ENCODE results near the gene CBL.

CBL gene

DNA sequence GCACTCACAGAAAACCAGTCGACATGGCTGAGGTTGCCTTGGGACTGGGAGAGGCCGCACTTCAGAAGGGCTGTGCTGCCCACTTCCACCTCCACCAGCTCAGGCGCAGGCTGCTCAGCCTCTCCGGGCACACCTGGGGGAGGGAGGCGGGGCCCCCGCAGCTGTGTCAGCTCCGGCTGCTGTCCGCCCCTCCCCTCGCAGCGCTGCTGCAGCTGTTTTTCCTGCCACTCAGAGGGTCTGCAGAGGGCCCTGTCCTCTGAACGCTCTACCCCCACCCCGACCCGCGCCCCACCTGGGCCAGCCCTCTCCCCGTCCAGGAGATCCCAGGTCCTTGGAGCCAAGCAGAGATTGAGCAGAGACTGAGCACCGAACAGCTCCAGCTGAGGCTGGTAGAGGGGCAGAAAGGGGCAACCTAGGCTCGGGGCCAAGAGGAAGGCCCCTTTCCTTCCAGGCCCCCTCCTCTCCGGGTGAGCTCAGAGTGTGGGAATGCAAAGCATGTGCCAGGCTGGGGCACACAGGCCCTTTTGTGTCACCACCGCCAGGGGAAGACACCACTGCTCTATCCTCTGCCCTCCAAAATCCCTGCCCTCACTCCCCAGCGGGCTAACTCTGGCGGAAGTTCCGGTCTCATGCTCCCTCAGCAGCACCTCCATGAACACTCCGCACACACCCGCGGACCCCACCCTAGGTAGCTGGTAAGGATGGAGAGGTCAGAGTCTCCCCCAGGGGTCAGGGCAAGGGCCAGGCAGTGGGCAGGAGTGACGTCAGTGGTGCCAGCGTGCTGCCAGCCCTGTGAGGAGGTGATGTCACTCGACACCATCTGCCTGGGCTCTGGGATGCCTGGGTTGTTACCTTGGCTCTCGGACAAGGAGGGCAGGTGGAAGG lies 109.2 kb downstream of the CBL start:
- peak; percentile 99 for DNase-seq

DNA sequence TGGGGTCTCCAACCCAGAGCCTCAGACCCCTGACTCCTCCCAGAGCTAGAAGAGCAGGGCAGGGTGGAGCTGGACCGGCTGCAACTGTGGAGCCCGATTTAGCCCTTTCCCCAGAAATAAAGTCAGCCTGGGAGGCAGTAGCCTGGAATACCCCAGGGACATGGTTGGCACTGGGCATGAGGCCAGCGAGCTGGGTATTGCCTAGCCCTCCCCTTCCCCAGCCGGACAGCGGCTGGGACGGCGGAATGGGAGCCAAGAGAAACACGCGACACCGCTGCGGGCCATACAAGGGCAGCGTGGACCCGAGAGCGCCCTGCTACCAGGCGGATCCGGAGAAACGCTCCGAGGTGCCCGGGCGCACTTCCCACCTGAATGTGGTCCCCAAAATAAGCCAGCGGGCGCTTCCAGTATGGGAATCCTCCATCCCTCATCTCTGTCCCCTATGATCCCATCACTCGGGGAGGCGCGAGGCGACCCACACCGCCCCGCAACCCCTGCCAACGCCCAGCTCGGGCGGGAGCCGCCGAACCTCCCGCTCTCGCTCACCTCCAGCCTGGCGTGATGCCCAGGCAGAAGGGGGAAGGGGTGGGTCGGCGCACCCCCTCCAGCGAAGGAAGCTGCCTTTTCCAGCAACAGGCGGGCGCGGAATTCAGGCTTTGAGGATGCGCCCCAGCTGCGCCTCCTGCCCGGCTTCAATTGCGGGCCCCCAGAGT lies 110.0 kb downstream of the CBL start:
- no peak for DNase-seq

DNA sequence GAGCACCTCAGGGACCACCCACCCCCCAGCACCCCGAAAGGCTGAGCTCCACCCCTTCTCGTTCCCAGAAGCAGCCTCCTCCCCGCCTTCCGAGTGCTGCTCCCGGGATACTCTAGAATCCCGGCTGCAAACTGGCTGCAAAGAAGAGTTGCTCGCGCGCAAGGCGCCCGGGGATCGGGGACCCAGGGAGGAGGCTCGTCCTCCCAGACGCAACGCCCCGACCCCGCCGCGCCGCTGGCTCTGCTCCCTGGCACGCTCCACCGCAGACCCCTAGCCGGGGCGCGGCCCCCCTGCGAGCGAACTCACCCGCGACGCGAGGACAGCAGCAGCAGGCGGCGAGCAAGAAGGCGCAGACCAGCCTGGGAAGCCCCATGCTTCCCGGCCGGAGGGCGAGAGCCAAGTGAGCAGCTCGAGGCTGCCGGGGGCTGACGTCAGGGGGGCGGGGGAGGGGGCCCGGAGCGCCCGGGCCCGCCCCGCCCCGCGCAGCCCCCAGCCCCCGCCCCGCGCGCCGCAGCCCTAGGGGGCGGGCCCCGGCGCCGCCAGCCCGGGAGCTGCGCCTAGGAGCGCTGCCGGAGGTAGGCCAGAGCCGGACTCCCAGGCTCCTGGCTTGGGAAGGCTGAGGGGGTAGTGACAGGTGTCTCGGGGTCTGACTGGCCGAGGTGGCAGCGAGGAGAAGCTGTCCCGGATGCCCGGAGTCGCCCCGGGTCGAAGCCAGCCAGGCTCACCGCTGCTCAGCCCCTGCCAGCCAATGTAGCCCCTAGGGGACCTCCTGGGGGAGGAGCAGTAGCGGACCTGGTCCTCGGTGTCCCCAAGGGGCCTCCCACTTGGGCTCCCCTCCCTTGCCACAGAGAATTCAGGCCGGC lies 110.8 kb downstream of the CBL start, which contains the start of gene MCAM:
Gene MCAM, minus strand, starts transcription at position 402 of the 863 bp plus-strand sequence. Its CDS starts 29 bp downstream, at position 373.
- no peak for DNase-seq

DNA sequence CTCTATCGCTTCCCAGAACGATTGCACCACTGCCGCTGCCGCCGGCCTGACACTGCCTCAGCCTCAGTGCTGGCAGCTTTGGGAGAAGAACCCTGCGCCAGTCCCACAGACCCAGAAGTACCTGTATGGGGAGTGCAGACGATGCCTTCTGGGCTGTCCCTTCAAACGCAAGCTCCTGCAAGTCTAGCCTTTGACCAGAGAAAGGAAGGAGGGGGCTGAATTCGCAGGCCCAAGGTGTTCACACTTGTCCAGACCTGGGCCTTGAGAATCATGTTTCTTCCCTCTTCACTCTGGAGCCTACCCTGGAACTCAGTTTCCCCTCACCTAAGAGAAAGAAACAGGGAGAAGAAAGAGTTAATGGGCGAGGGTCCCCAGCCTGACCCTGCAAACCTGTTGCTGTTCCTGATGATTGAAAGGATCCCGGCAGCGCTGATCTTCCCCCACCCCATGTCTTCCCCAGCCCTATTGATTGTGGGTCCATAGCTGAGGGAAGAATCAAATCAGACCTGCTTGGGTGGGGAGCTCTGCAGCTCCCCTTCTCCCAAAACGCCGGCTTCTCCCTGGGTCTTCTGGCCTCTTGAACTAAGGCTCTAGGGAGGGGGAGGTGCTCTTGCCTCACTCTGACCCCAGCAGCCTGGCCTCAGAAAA lies 111.6 kb downstream of the CBL start:
- no peak for DNase-seq

DNA sequence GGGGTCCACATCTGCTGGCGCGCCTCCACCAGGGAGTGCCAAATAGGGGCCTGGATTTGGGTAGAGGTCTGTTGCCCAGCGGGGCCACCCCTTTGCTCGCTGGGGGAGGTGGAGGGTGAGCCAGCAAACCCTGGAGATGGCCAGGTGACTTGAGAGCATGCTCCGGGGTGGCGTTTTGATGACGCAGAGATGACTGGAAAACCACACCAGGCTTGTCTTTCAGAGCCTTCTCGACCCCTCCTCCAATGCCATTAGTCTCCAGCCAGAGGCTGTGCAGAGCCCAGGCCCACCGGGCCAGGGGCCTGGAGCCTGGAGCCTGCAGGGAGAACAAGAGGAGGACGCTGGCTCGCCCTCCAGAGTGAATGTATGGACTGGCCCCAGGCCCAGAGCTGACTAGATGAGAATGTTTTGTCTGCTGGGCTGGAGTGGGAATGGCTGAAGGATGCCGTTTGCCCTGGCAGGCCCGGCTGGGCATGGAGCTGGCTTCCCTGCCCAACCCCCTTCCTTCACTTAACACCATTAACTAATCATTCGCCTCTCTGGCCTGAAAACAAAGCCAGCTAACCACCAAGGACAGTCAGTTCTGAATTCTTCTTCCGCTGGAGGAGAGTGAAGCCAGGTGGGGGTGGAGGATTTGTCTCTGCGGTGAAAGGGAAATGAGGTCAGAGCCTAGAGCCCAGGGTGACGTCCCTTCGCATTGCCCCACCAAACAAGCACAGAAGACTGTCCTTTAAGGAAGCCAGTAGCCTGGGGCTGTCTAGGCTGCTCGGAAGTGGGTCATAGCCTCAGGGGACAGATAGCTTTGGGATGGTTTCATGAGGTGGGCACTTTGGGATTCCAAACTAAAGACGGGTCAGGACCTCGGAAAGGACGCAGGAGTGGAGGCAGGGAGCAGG lies 112.3 kb downstream of the CBL start:
- DNase-seq = no peak

DNA sequence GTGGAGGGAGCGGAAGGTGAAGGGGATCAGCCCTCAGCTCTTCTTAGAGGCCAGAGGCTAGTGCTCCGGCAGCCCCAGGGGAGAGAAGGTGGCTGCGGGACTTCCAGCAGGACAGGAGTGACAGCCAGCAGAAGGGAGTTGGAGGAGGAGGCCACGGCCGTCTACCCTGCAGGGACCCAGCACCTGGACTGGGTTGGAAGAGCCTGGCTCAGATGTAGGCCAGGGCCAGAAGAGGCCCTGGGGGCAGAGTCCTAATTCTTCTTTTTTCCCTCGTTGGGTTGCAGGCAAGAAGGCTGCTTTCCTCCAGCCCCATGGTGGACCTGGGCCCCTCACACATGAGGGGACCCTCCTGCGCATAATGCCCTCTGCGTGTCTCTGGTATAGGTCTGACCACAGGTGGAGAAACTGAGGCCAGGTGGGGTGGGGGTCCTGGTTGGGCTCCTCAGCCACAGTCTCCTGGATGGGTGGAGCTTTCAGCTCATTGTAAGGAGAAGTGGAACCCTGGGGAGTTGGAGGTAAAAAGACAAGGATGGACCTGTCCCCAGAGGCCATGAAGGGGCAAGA lies 113.1 kb downstream of the CBL start:
- DNase-seq = no peak

DNA sequence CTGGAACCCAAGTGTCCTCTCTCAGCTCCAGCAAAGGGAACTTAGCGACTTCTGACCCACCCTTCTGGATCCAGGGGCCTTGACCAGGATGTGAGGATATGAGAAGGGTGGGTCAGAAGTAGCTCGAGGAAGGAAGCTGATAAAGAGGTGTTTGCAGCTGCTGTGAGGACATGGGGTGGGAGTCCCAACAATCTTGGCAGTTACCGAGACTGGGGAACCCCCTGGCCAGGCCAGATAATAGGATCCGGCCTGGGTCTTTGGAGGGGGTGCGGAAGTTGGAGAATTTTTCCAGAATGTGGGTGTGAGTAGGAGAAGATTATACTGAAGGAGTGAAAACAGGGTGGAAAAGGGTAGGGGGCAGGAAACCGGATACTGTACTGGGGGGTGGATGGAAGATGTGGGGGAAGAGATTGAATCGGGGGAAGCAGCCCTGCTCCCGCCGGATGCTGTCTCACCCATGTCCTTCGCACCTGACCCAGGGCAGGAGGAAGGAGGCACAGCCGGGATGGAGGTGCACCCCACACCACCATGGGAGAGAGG lies 113.6 kb downstream of the CBL start:
- no peak for DNase-seq

DNA sequence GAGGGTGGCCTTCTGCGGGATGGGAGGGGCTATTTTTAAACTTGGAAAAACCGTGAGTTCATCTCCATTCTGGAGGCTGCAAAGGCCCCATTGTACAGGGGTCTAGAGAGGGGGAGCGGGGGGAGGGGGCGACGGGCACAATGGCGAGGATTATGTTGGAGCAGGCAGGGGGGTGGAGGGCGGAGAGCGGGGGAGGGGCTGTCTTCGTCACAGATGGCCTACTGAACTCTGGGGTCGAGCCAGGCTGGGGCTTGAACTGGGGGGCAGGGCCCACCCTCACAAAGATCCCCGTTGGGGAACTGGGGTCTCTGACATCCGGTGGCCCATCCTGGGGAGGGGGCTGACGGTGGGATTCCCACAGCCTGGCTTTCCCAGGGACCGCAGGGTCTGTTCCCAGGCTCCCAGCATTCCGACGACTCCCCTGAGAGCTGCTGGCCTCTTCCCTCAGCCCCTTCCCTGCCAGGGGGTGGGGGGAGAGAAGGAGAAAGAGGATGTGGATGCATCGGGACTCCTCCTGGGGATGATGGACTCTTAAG lies 114.2 kb downstream of the CBL start:
- no peak for DNase-seq

DNA sequence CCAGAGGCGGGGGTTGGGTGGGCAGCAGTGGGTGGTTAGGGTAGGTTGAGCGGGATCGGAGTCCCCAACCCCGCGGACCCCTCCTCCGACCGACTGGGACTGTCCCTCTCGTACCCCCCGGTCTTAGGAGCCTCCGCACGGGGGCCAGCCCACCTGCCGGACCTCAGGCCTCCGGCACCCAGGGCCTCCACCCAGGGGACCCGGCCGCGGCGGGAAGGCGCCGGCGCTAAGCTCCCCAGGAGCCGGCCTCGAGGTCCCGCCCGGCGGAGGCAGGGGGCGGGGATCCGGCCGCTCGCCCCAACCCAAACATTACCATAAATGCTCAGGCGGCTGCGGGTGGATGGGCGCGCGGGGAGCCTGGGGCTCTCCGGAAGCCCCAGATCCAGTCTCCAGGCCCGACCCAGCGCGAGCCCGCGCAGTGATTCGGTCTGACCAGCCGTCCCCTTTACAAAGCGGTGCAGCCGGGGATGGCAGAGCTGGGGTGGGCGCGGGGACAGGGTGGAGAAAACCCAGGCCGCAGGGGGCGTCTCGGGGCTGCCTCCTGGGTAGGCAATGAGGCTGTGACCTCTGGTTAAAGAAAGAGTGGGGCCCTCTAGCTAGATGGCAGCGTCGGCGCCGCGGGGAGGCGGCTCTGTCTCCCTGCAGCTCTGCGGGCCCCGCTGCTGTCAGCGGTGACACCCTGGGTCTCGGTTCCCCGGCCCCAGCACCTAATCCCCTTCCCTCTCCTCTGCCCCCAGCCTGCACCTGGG lies 114.8 kb downstream of the CBL start:
- DNase-seq = no peak

DNA sequence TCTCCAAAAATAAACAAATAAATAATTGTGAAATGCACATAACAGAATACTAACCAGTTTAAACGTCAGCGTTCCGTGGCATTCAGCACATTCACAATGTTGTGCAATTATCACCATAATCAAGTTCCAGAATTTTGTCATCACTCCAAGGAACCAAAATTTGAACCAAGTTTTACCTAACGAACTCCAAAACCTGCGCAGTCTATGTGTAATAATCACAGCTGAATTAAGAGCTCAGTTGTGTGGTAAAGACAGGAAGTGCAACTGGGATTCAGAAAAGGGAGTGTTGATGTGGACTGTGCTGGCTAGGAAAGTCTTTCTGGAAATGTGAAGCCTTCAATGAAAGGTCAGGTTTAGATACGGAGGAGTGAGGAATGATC lies 116.2 kb downstream of the CBL start:
- DNase-seq = no peak

DNA sequence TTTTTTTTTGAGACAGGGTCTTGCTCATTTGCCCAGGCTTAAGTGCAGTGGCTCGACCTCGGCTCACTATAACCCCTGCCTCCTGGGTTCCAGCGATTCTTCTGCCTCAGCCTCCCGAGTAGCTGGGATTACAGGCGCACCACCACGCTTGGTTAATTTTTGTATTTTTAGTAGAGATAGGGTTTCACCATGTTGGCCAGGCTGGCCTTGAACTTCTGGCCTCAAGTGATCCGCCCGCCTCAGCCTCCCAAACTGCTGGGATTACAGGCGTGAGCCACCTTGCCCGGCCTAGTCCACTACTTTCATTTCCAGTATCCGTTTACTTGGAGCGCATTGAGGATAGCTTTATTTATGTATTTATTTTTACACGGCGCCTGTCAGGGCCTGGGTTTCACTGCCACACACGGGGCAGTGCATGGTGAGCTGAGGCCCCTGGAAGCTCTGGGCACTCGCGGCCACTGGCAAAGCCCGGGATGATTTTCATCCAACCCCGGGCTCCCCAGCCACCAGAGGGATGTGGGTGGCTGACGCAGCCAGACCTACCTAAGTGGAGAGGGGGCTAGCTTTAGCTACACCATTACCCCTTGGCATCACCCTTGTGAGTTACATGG lies 116.9 kb downstream of the CBL start:
- DNase-seq = no peak

DNA sequence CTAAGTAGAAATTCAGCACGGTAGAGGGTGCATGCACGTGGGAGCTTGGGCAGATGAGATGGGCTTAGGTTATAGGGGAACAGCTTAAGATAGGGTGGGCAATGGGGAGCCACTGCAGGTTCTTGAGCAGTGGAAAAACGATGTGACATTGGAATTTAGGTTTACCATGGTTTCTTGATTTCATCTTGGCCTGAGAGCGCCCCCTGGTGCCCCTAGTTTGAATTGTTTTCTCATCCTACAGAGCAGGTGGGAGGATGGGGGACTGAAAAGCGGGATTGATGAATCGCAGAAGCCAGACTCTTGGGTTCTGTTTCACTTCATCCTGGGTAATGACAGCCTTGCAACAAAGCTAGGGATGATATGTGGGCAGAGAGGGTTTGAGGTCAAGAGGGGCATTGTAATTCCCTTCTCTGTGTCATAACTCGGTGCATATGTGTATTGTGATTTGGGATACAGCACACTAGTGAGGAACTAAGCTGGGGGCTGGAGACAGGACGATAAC lies 117.4 kb downstream of the CBL start:
- DNase-seq = no peak

DNA sequence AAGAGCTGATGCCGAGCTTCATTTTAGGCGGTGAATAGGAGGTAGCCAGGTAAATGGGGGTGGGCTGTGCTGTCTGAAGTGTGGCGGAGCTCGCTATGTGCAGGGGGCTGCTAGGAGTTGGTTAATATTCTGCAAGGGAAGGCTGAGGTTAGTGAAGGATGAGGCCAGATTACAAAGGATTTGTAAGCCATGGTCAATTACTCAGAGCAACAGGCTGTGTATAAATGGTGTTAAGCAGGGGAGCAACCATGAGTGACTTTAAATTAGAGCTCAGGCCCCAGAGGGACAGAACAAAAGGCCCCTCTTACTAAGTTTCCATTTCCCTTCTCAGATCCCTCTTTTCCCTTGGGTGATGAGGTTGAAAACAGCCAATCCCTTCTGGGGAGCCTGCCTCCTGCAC lies 118.0 kb downstream of the CBL start:
- no peak for DNase-seq

DNA sequence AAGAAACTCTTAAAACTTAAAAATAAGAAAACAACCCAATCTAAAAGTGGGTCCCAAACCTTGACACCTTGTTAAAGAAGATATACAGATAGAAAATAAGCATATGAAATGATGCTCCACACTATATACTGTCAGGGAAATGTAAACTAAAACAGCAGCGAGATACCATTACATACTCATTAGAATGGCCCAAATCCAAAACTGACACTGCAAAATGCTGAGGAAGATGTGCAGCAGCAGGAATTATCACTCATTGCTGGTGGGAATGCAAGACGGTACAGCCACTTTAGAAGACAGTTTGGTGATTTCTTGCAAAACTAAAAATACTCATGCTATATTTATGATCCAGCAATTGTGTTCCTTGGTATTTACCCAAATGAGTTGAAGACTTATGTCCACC lies 123.2 kb downstream of the CBL start:
- DNase-seq = no peak

DNA sequence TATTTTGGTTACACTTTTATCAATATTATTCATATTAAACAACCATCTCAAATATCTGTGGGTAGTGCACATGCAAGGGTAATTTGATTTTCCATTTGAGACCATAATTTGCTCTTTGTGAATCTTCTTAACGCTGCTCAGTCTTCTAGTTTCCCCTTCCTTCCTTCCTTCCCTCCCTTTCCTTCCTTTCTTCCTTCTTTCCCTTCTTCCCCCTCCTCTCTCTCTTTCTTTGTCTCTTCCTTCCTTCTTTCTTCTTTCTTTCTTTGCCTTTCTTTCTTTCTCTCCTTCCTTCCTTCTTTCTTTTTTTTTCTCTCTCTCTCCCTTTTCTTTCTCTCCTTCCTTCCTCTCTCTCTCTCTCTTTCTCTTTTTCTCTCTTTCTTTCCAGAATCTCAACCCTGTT lies 124.1 kb downstream of the CBL start:
- no peak for DNase-seq

DNA sequence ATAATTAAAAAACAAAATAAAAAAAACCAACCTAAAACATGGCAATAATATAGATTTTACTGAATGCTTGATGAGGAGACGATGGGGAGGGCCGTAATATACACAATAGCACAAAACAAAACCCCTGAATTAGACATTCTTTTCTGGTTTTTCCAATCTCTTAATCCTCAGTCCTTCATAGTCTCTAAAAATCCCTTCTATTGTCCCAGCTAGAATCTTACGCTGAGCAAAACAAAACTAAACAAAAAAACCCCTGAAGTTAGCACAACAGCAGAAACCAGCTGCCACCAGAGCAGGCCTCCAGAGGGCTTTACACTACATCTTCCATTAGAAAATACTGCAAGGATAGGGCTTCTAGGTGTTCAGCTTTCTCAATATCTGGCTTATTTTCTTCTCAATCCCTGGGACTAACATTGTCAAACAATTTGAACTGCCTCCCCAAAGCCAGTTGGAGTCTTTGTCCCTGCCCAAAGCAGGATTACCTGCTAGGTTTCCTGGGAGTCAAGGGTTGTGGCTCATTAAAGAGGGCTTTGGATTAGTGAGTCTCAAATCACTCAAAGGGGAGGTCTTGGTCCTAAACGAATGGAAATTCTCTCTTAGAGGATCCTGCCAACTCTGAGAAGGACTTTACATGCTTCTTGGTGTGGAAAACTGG lies 126.1 kb downstream of the CBL start:
- no peak for DNase-seq

DNA sequence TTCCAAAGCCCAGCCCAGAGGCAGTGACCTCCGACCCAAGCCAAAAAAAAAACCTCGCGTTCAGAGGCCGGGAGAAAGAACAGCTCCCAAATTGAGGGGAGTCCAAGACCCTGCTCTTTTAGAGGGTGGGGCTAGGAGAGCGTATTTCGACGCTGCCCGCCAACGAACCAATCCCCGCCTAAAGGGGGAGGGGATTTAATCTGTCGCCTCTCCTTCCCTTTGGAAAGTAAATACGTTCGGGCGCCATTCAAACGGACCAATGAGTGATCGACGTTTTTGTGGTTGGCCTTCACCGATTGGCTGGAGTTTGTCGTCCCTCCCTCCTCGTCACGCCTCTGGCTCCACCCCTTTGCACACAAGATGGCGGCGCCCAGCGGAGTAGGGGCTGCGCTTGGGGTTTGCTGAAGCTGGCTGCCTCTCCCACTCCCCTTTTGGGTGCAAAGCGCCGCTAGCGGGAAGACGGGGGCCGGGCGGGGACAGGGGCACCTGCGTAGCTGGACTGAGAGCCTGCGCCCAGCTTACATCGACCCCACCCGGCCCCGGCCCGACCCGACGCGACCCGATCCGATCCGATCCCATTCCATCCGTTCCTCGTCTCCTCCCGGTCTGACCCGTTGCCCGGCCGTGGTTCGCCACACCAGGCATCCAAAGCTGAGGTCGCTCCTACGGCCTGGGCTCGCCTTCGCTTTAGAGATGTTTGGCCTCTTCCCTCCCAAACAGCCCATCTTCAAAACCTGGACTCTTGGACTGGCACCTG lies 128.2 kb downstream of the CBL start, which contains the start of gene RNF26:
Gene RNF26, plus strand, starts transcription at position 354 of the 757 bp plus-strand sequence. CDS start 596 bp downstream, outside the sequence.
- DNase-seq = peak; percentile 99

Data from 8988T (cell line).